ENCODE measurements around the gene CLCNKA. TPM values are rescaled to one million over a fixed set of nuclear protein-coding genes. Genes with fewer than 3 reads are reported as not detected.
"Not testable (repeated sequence)": the region's sequence is repeated elsewhere in the genome, so short reads cannot be mapped to it uniquely, and the experiment has no call there.

The CLCNKA gene
- total RNA-seq, 1 donor from 2014 or later = 0.19 TPM

- DNase-seq (ENCODE audit: missing footprints) (peak; percentile 65), ATAC-seq (no peak)
- intact Hi-C loops (cut with DNase I) = no loop called here
Observed at GRCh38 chr1:16014509-16015482, 7.0 kb upstream of the CLCNKA start.

GRCh38 chr1:16015491-16015890 lies 6.3 kb upstream of the CLCNKA start:
- ATAC-seq (no peak), DNase-seq (ENCODE audit: missing footprints) (peak; percentile 71)
- intact Hi-C loops (cut with DNase I) = no loop called here

GRCh38 chr1:16015960-16016901 lies 5.6 kb upstream of the CLCNKA start:
- ATAC-seq = no peak
- intact Hi-C loops (cut with DNase I) = no loop called here
- peak; percentile 76 for DNase-seq (ENCODE audit: missing footprints)

- ATAC-seq = no peak
- no peak for DNase-seq (ENCODE audit: missing footprints)
- intact Hi-C loops (cut with DNase I) = no loop called here
Observed at GRCh38 chr1:16017076-16017460, 4.8 kb upstream of the CLCNKA start.

- DNase-seq (ENCODE audit: missing footprints) = peak; percentile 92
- intact Hi-C loops (cut with DNase I) = no loop called here
- ATAC-seq = peak; percentile 67
Observed at GRCh38 chr1:16017461-16018303, 4.2 kb upstream of the CLCNKA start, which contains the start of gene HSPB7. Gene HSPB7 (minus strand): TSS chr1:16018043. CDS start chr1:16017963, 80 bp downstream.

- DNase-seq (ENCODE audit: missing footprints) (peak; percentile 47), ATAC-seq (peak; percentile 3)
- intact Hi-C loops (cut with DNase I) = no loop called here
Observed at GRCh38 chr1:16018308-16018707, 3.5 kb upstream of the CLCNKA start.

- DNase-seq (ENCODE audit: missing footprints) (peak; percentile 76), ATAC-seq (peak; percentile 40)
- intact Hi-C loops (cut with DNase I) = no loop called here
Observed at GRCh38 chr1:16018749-16019643, 2.8 kb upstream of the CLCNKA start.

GRCh38 chr1:16019644-16020277 lies 2.1 kb upstream of the CLCNKA start:
- ATAC-seq = no peak
- no peak for DNase-seq (ENCODE audit: missing footprints)
- intact Hi-C loops (cut with DNase I) = no loop called here

GRCh38 chr1:16020325-16020724 lies 1.5 kb upstream of the CLCNKA start:
- no peak for ATAC-seq
- intact Hi-C loops (cut with DNase I) = no loop called here
- DNase-seq (ENCODE audit: missing footprints) = peak; percentile 70

GRCh38 chr1:16020878-16021277 lies 958 bp upstream of the CLCNKA start:
- DNase-seq (ENCODE audit: missing footprints) = peak; percentile 0
- intact Hi-C loops (cut with DNase I) = not testable (repeated sequence)

GRCh38 chr1:16022393-16022792 lies 557 bp downstream of the CLCNKA start:
- ATAC-seq (no peak), DNase-seq (ENCODE audit: missing footprints) (peak; percentile 40)

More at GRCh38 chr1:16020878-16021277, 958 bp upstream of the CLCNKA start:
- not testable (repeated sequence) for ATAC-seq

GRCh38 chr1:16023050-16023653 lies 1.3 kb downstream of the CLCNKA start:
- peak; percentile 59 for DNase-seq (ENCODE audit: missing footprints)
- intact Hi-C loops (cut with DNase I) = no loop called here
- ATAC-seq = no peak

More at GRCh38 chr1:16022393-16022792, 557 bp downstream of the CLCNKA start:
- intact Hi-C loops (cut with DNase I) = no loop called here

- intact Hi-C loops (cut with DNase I); ATAC-seq: not testable (repeated sequence)
- DNase-seq (ENCODE audit: missing footprints) = peak; percentile 45
Observed at GRCh38 chr1:16026302-16026701, 4.5 kb downstream of the CLCNKA start.

- DNase-seq (ENCODE audit: missing footprints) (peak; percentile 27), ATAC-seq (no peak)
- intact Hi-C loops (cut with DNase I) = no loop called here
Observed at GRCh38 chr1:16026723-16027484, 5.1 kb downstream of the CLCNKA start.

GRCh38 chr1:16028237-16029002 lies 6.6 kb downstream of the CLCNKA start:
- intact Hi-C loops (cut with DNase I) = no loop called here
- DNase-seq (ENCODE audit: missing footprints) = peak; percentile 49
- ATAC-seq = no peak
